Lung microvascular endothelial cell (primary cell): ENCODE results near the gene MAP3K15. TPM values are rescaled to one million over a fixed set of nuclear protein-coding genes. Genes with fewer than 3 reads are reported as not detected.
A peak's percentile ranks its signal among the peaks of the same experiment; 100 is the strongest.

Source experiments
- DNase-seq, 2 donors: peaks; one replicate each; pipeline versions ENCODE4 v3.0.0 to v3.0.0-alpha.2; 2010; ENCODE audit warnings: low read depth in 2 of 2
- total RNA-seq: library from RNA; depleted of rRNA; stranded (reverse); fragments of >200 nt; gene quantifications from 2 replicates; pipeline ENCODE4 v1.2.1, GENCODE V29; 2014

MAP3K15 gene
- total RNA-seq = under 0.01 TPM in 2 replicates

GRCh38 chrX:19514791-19515614 lies at the start of gene MAP3K15:
Gene MAP3K15, minus strand, starts transcription at chrX:19515508. Its CDS starts 247 bp downstream, at chrX:19515261.
- DNase-seq = peak; percentile 12 to 44

- no peak for DNase-seq
Measured at GRCh38 chrX:19564606-19565005, 49.3 kb upstream of the MAP3K15 start.

- no peak for DNase-seq
Measured at GRCh38 chrX:19563746-19564145, 48.4 kb upstream of the MAP3K15 start.

GRCh38 chrX:19563327-19563726 lies 48.0 kb upstream of the MAP3K15 start:
- DNase-seq = no peak

- DNase-seq = no peak
Measured at GRCh38 chrX:19560611-19561010, 45.3 kb upstream of the MAP3K15 start.

GRCh38 chrX:19557822-19558221 lies 42.5 kb upstream of the MAP3K15 start:
- DNase-seq = no peak

GRCh38 chrX:19556202-19556601 lies 40.9 kb upstream of the MAP3K15 start:
- DNase-seq = no peak

- no peak for DNase-seq
Measured at GRCh38 chrX:19555683-19556082, 40.4 kb upstream of the MAP3K15 start.

- no peak for DNase-seq
Measured at GRCh38 chrX:19555236-19555635, 39.9 kb upstream of the MAP3K15 start.

GRCh38 chrX:19554786-19555185 lies 39.5 kb upstream of the MAP3K15 start:
- no peak for DNase-seq

GRCh38 chrX:19552793-19553192 lies 37.5 kb upstream of the MAP3K15 start:
- no peak for DNase-seq

- no peak for DNase-seq
Measured at GRCh38 chrX:19549838-19550237, 34.5 kb upstream of the MAP3K15 start.

GRCh38 chrX:19548934-19549333 lies 33.6 kb upstream of the MAP3K15 start:
- no peak for DNase-seq

GRCh38 chrX:19548279-19548678 lies 33.0 kb upstream of the MAP3K15 start:
- no peak for DNase-seq

- DNase-seq = no peak
Measured at GRCh38 chrX:19545651-19546050, 30.3 kb upstream of the MAP3K15 start.

- DNase-seq = peak; percentile 66 to 81
Measured at GRCh38 chrX:19544693-19545305, 29.5 kb upstream of the MAP3K15 start.

- no peak for DNase-seq
Measured at GRCh38 chrX:19543951-19544381, 28.7 kb upstream of the MAP3K15 start.

- DNase-seq = no peak
Measured at GRCh38 chrX:19543020-19543715, 27.9 kb upstream of the MAP3K15 start.

- no peak for DNase-seq
Measured at GRCh38 chrX:19541931-19542330, 26.6 kb upstream of the MAP3K15 start.

GRCh38 chrX:19541196-19541595 lies 25.9 kb upstream of the MAP3K15 start:
- DNase-seq = no peak

GRCh38 chrX:19540076-19540475 lies 24.8 kb upstream of the MAP3K15 start:
- no peak for DNase-seq

GRCh38 chrX:19539665-19540064 lies 24.4 kb upstream of the MAP3K15 start:
- no peak for DNase-seq
